Measurements from ENCODE around the gene RAB38. TPM values are rescaled to one million over a fixed set of nuclear protein-coding genes. Genes with fewer than 3 reads are reported as not detected.

RAB38 gene
- total RNA-seq, 2 experiments from 2014 or later, result 0.69 to 0.72 TPM

DNA sequence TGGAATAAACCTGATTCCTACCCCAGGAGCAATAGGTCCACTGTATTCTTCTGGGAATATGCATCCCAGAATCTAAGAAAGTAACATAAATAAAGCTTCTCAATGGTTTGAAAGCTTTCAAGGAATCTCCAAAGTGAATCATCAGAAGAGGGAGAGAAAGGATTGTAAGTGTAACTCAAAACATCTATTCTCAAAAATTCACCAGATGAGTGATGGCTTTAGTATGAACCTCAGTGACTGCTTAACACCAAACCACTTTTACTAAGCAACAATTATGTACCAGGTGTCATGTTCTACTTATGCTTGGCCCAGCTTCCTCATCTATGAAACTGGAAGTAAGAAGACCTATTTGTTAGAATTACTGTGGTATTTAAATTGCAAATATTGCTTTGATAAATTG is 7.4 kb downstream of the RAB38 start:
- Mint-ChIP-seq H3K27ac (no peak overlapping the region), H3K4me1 (ENCODE audit: low read depth) (no peaks in the 10 kb centered on the region), H3K36me3 (ENCODE audit: low read depth) (no peaks in the 10 kb centered on the region), H3K27me3 (ENCODE audit: low read depth) (peaks cover 8% of the 10 kb centered on the region), H3K9me3 (no peaks in the 10 kb centered on the region), H3K4me3 (no peak overlapping the region)
- CTCF ChIA-PET, result no interaction called here
- intact Hi-C loops (cut with micrococcal nuclease), result no loop called here
- no peak for DNase-seq

DNA sequence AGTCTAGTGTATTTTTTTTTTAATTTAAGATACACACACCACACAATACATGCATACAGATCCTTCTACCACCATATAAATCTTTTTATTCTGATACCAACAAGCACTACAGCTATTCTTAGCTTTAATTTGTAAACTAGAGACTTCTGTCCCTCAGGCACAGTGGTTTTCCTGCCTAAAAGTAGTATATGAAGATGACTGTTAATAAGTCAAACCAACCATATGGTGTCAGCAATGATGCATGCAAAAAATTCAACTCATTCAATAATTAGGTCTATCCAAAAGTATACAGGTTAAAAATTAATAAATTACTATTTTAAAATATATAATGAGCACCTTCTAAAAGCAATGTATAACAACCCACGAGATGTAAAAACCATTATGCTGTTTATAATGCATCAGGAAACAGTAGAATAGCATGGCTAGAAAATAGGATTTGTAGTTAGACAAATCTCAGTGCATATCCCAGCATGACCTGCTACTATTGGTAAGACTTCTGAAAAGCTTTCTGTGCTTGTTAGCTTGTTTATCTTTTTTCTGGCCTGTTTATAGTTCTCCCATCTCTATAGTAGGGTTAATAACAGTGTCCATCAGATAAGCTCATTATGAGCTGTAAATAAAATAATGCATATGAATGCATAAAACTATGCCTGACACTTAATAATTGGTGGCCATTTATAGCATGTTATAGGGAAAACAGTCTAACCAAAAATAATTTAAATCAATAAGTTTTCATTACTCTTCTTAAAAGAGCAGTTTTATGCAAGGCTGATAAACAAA is 10.2 kb downstream of the RAB38 start:
- H3K9me3 Mint-ChIP-seq, result no peaks in the 10 kb centered on the region
- H3K36me3 Mint-ChIP-seq (ENCODE audit: low read depth), result no peaks in the 10 kb centered on the region
- no peaks in the 10 kb centered on the region for H3K4me1 Mint-ChIP-seq (ENCODE audit: low read depth)
- H3K4me3 Mint-ChIP-seq, result no peak overlapping the region
- intact Hi-C loops (cut with micrococcal nuclease), result loop anchor here (1.0 kb wide), 1 partner anchor 379 kb away; no protein-coding TSS in a partner anchor
- peaks cover 8% of the 10 kb centered on the region for H3K27me3 Mint-ChIP-seq (ENCODE audit: low read depth)
- H3K27ac Mint-ChIP-seq, result no peak overlapping the region
- no peak for DNase-seq
- CTCF ChIA-PET, result interaction anchor here (0.7 to 1.0 kb wide), 2 partner anchors 12 to 377 kb away, joined by 3 to 6 read pairs; no protein-coding TSS in a partner anchor

DNA sequence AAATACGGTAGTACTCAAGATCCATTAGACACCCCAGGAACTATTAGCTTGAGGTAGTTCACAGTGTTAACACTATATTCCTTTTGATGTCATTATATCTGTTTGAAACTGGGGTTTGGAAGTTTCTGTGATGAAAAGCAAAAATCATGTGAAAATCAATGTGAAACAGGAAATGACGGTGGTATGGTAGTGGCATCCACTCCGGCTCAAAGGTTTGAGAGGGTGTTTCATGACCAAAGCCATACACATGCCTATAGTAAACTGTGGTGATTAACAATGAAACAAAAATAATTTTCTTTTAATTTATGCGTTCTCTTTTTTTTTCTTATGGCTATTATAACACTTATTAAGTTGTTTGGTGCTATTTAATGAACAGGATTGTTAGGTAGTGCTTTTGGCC is 10.9 kb downstream of the RAB38 start:
- intact Hi-C loops (cut with micrococcal nuclease), result no loop called here
- no peaks in the 10 kb centered on the region for H3K36me3 Mint-ChIP-seq (ENCODE audit: low read depth)
- H3K4me3 Mint-ChIP-seq, result no peak overlapping the region
- peaks cover 2% of the 10 kb centered on the region for H3K9me3 Mint-ChIP-seq
- H3K27me3 Mint-ChIP-seq (ENCODE audit: low read depth), result peaks cover 8% of the 10 kb centered on the region
- H3K4me1 Mint-ChIP-seq (ENCODE audit: low read depth), result no peaks in the 10 kb centered on the region
- no peak overlapping the region for H3K27ac Mint-ChIP-seq
- CTCF ChIA-PET, result no interaction called here
- DNase-seq, result no peak

DNA sequence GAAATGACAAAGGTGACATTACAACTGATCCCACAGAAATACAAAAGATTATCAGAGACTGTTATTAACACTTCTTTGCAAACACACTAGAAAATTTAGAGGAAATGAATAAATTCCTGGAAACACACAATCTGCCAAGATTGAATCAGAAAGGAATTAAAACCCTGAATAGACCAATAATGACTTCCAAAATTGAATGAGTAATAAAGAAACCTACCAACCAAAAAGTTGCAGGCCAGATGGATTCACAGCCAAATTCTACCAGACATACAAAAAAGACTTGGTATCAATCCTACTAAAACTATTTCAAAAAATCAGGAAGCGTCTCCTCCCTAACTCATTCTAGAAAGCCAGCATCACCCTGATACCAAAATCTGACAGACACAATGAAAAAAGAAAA is 17.2 kb downstream of the RAB38 start:
- peaks cover 2% of the 10 kb centered on the region for H3K36me3 Mint-ChIP-seq (ENCODE audit: low read depth)
- peaks cover 18% of the 10 kb centered on the region for H3K9me3 Mint-ChIP-seq
- H3K4me3 Mint-ChIP-seq, result no peak overlapping the region
- intact Hi-C loops (cut with micrococcal nuclease), result no loop called here
- CTCF ChIA-PET, result no interaction called here
- H3K4me1 Mint-ChIP-seq (ENCODE audit: low read depth), result no peaks in the 10 kb centered on the region
- no peak for DNase-seq
- peaks cover 23% of the 10 kb centered on the region for H3K27me3 Mint-ChIP-seq (ENCODE audit: low read depth)
- H3K27ac Mint-ChIP-seq, result no peak overlapping the region

DNA sequence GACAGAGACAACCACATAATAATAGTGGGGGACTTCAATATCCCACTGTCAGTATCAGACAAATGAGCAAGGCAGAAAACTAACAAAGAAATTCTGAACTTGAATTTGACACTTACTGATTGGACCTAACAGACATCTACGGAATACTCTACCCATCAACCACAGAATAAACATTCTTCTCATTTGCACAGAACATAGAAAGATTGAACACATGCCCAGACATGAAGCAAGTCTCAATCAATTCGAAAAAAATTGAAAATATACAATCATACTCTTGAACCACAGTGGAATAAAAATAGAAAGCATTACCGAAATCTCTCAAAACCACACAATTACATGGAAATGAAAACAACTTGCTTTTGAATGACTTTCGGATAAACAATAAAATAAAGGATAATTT is 17.9 kb downstream of the RAB38 start:
- peaks cover 2% of the 10 kb centered on the region for H3K36me3 Mint-ChIP-seq (ENCODE audit: low read depth)
- intact Hi-C loops (cut with micrococcal nuclease), result no loop called here
- no peak for DNase-seq
- CTCF ChIA-PET, result no interaction called here
- no peaks in the 10 kb centered on the region for H3K4me1 Mint-ChIP-seq (ENCODE audit: low read depth)
- H3K9me3 Mint-ChIP-seq, result peaks cover 18% of the 10 kb centered on the region
- H3K27ac Mint-ChIP-seq, result no peak overlapping the region
- H3K4me3 Mint-ChIP-seq, result no peak overlapping the region
- H3K27me3 Mint-ChIP-seq (ENCODE audit: low read depth), result peaks cover 19% of the 10 kb centered on the region

DNA sequence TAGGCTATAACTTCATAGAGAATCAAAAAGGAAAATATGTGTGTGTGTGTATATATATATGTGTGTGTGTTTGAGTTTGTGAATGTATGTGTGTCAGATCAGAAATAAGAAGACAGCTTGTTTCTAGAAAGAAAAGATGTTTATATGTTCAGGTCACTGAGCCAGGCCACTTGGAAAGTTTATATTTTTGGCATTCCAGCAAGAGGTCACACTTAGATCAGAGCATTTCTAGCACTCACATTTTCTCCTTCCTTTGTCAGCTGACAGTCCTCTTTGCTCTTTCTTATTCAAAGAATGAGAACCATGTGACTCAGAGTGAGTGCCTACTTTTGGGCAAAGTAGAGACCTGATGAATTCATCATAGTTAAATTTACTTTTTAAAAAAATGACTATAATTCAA is 22.9 kb downstream of the RAB38 start:
- Mint-ChIP-seq H3K9me3 (peaks cover 10% of the 10 kb centered on the region), H3K27ac (no peak overlapping the region), H3K36me3 (ENCODE audit: low read depth) (peaks cover 2% of the 10 kb centered on the region), H3K4me3 (no peak overlapping the region), H3K4me1 (ENCODE audit: low read depth) (no peaks in the 10 kb centered on the region), H3K27me3 (ENCODE audit: low read depth) (peaks cover 14% of the 10 kb centered on the region)
- no peak for DNase-seq
- CTCF ChIA-PET, result no interaction called here
- intact Hi-C loops (cut with micrococcal nuclease), result no loop called here

DNA sequence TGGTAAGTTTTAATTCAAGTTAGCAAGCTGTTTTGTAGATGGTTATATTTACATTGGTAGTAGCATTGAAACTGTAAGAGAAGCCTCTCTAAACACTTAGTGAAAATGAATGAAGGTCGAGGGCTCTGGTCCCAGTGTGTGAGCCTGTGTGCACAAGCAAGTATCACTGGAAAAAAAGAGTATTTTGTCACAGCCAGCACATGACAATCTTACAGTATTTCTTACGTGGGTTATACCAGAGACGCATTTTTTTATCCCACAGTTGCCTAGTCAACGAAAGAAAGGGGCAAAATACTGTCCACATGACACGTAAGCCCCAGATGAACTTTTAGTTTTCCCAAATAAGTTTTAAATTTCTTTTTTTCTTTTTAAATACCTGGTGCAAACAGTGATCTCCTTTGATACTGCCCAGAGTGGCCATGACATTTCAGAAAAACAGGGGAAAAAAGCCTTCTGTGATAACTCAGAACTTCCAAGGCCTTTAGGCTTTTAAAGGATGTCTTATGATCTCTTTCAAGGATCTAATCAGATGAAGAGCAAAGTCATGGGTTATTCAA is 23.5 kb downstream of the RAB38 start:
- Mint-ChIP-seq H3K27ac (no peak overlapping the region), H3K27me3 (ENCODE audit: low read depth) (peaks cover 13% of the 10 kb centered on the region), H3K9me3 (peaks cover 10% of the 10 kb centered on the region), H3K36me3 (ENCODE audit: low read depth) (peaks cover 2% of the 10 kb centered on the region), H3K4me3 (no peak overlapping the region), H3K4me1 (ENCODE audit: low read depth) (no peaks in the 10 kb centered on the region)
- intact Hi-C loops (cut with micrococcal nuclease), result no loop called here
- CTCF ChIA-PET, result interaction anchor here (1.2 kb wide), 1 partner anchor 45 kb away, joined by 4 read pairs; no protein-coding TSS in a partner anchor
- DNase-seq, result no peak

DNA sequence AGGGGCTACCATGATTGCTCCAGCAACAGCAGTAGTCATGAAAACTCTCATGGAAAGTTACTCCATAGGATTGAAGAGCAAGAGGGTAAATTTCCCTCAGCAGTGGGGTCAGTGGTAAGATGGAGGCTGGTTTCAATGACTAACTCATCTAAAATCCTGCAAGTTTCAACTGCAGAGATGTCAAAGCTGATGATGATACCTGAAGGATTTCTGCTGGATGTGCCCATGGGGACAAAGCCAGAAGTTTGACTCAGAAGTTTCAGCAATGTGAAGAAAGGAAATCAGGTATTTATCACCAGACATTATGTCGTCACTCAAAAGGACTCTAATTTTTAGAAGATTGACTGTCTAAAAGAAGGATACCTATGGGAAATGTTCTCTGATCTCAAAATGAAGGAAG is 29.1 kb downstream of the RAB38 start:
- Mint-ChIP-seq H3K36me3 (ENCODE audit: low read depth) (no peaks in the 10 kb centered on the region), H3K4me1 (ENCODE audit: low read depth) (no peaks in the 10 kb centered on the region), H3K27ac (no peak overlapping the region), H3K9me3 (no peaks in the 10 kb centered on the region), H3K27me3 (ENCODE audit: low read depth) (no peaks in the 10 kb centered on the region), H3K4me3 (no peak overlapping the region)
- CTCF ChIA-PET, result no interaction called here
- intact Hi-C loops (cut with micrococcal nuclease), result no loop called here
- no peak for DNase-seq

DNA sequence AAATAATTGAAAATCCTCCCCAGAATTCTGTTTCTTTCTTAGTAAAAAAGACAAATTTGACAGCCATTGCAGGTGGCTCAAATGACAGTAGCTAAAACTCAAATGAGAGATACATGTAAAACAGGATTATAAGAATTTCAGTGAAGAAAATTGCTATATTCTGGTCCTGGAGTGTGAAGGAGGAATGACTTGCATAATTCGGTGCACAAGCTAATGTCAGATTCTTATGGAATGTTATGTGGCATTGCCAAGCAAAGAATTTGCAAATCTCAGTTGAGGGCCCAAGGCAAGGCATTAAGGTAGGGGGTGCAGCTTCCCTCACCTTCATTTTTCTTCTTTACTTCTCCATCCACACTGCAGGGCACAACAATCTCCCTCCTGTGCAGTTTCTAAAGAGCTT is 35.4 kb downstream of the RAB38 start:
- CTCF ChIA-PET, result interaction anchor here (0.6 kb wide), 1 partner anchor 350 kb away, joined by 3 read pairs; no protein-coding TSS in a partner anchor
- Mint-ChIP-seq H3K36me3 (ENCODE audit: low read depth) (no peaks in the 10 kb centered on the region), H3K27ac (no peak overlapping the region), H3K4me3 (no peak overlapping the region), H3K4me1 (ENCODE audit: low read depth) (no peaks in the 10 kb centered on the region), H3K27me3 (ENCODE audit: low read depth) (peaks cover 1% of the 10 kb centered on the region), H3K9me3 (no peaks in the 10 kb centered on the region)
- DNase-seq, result no peak
- intact Hi-C loops (cut with micrococcal nuclease), result no loop called here

DNA sequence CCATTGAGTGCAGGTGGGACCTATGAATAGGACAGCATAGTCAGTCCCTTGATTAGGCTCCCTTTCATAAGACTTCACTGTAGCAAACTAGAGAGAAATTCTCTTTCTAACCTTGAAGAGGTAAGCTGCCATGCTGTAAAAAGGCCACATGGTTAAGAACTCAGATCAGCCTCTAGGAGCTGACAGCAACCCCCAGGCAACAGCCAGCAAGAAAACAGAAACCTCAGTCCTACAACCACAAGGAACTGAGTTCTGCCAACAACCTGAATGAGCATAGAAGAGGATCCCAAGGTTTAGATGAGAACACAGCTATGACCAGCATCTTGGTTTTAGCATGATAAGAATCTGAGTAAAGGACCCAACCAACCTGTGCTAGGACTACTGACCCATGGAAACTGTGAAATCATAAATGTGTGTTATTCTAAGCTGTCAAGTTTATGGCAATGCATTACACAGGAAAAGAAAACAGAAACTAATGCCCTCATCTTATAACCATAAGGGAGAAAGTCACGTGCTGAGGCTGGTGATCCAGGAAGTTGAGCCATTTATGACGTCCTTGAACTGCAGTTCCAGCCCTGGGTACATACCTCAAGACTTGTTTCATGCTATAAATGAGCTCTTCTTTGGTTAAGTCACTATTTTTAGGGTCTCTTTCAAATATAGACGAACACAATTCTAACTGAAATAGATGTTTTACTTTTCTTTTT is 43.3 kb downstream of the RAB38 start:
- H3K4me3 Mint-ChIP-seq, result no peak overlapping the region
- CTCF ChIA-PET, result interaction anchor here (1.0 kb wide), 1 partner anchor 11 kb away, joined by 3 read pairs; no protein-coding TSS in a partner anchor
- H3K4me1 Mint-ChIP-seq (ENCODE audit: low read depth), result no peaks in the 10 kb centered on the region

DNA sequence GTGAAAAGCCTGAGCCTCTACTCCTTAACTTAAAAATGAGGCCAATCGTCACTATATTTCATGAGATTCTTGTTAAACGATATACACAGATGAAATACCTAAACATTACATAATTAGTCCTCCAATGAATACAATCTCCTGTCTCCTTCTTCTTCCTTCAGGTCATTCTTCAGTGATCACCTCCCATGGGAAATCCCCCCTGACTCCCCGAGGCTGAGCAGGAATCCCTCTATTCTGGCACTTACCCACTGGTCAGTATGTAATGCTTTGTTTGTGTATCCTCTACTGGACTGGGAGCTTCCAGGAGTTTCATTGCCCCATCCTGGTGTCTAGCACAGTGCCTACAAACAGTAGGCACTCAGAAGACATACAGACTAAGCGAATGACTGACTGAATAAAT is 52.3 kb downstream of the RAB38 start:
- DNase-seq, result no peak
- H3K4me3 Mint-ChIP-seq, result no peak overlapping the region
- no peaks in the 10 kb centered on the region for H3K9me3 Mint-ChIP-seq
- no peak overlapping the region for H3K27ac Mint-ChIP-seq
- H3K4me1 Mint-ChIP-seq (ENCODE audit: low read depth), result no peaks in the 10 kb centered on the region
- H3K36me3 Mint-ChIP-seq (ENCODE audit: low read depth), result no peaks in the 10 kb centered on the region
- H3K27me3 Mint-ChIP-seq (ENCODE audit: low read depth), result peaks cover 11% of the 10 kb centered on the region
- CTCF ChIA-PET, result no interaction called here
- intact Hi-C loops (cut with micrococcal nuclease), result no loop called here

More for the DNA sequence above, 43.3 kb downstream of the RAB38 start:
- no peak for DNase-seq
- Mint-ChIP-seq H3K36me3 (ENCODE audit: low read depth) (no peaks in the 10 kb centered on the region), H3K27ac (no peak overlapping the region), H3K27me3 (ENCODE audit: low read depth) (peaks cover 7% of the 10 kb centered on the region), H3K9me3 (no peaks in the 10 kb centered on the region)
- intact Hi-C loops (cut with micrococcal nuclease), result no loop called here

DNA sequence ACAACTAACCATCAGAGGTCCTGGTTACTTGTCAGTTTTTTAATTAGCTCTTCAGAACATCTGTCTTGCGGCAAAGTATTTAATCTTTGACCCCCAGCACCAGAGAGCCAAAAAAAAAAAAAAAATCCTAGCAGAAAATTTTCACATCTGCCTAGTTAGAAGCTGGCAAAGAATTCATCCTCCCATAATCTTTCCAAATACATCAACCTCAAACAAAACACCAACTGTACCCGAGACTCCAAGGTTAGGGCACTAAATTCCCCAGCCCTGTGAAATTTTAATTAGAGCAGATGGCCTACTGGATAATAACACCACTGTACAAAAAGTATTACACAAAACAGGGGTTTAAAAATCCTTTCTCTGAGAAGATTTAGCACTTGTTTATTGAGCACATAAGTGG is 55.7 kb downstream of the RAB38 start:
- no peak overlapping the region for H3K4me3 Mint-ChIP-seq
- CTCF ChIA-PET, result no interaction called here
- no peak overlapping the region for H3K27ac Mint-ChIP-seq
- no peaks in the 10 kb centered on the region for H3K36me3 Mint-ChIP-seq (ENCODE audit: low read depth)
- no peaks in the 10 kb centered on the region for H3K4me1 Mint-ChIP-seq (ENCODE audit: low read depth)
- H3K9me3 Mint-ChIP-seq, result no peaks in the 10 kb centered on the region
- intact Hi-C loops (cut with micrococcal nuclease), result no loop called here
- peaks cover 5% of the 10 kb centered on the region for H3K27me3 Mint-ChIP-seq (ENCODE audit: low read depth)
- no peak for DNase-seq

Data from activated naive CD4-positive, alpha-beta T cell treated with anti-CD3 and anti-CD28 coated beads for 36 hours (primary cell).